Nephron progenitor cell (in vitro differentiated cells): Measurements from ENCODE around the gene MAPK8.
A peak's percentile ranks its signal among the peaks of the same experiment; 100 is the strongest.
"Not testable (repeated sequence)": the region's sequence is repeated elsewhere in the genome, so short reads cannot be mapped to it uniquely, and the experiment has no call there.

Source experiments
- DNase-seq: peaks from one replicate; pipeline ENCODE4 v3.0.0; 2021
- H3K27ac Mint-ChIP-seq: 2 replicates; pipeline ENCODE4 v1.8.0; 2021; ENCODE audit warnings: mild to moderate bottlenecking, moderate library complexity, mixed read lengths
- H3K27me3 Mint-ChIP-seq: 2 replicates; pipeline ENCODE4 v1.8.0; 2021; ENCODE audit warnings: mild to moderate bottlenecking, low read depth, mixed read lengths; ENCODE audit not compliant: poor library complexity
- H3K36me3 Mint-ChIP-seq: 2 replicates; pipeline ENCODE4 v1.8.0; 2021; ENCODE audit warnings: low read depth, mixed read lengths
- H3K4me1 Mint-ChIP-seq: 2 replicates; pipeline ENCODE4 v1.8.0; 2021; ENCODE audit warnings: mixed read lengths
- H3K4me3 Mint-ChIP-seq: 2 replicates; pipeline ENCODE4 v1.8.0; 2021; ENCODE audit warnings: mild to moderate bottlenecking, moderate library complexity, mixed read lengths
- H3K9me3 Mint-ChIP-seq: 2 replicates; pipeline ENCODE4 v1.8.0; 2021; ENCODE audit warnings: mild to moderate bottlenecking, moderate library complexity, mixed read lengths
- TF ChIP-seq, protein P1 (sequence below): fragments of 200-600 bp; sonication (generic); IDR thresholded peaks from 2 replicates; pipeline ENCODE4 v1.5.0; 2021; ENCODE audit warnings: antibody characterized with exemption

Gene MAPK8

DNA sequence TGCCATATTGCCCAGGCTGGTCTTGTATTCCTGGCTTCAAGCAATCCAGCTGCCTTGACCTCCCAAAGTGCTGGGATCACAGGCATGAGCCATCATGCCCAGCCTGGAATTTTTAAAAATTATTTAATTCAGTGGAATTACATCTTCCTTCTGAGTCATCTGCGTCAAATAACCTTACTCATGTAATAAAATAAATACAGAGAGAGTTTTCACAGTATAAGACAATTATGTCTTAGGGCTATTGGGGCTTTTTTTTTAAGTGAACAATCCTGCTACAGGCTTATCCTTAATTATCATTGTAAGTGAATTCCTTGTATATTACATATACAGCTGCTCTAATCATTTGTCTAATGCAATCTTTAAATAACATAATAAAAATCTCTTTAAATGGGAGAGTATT, 108.3 kb downstream of the MAPK8 start:
- no peaks in the 10 kb centered on the region for H3K27me3 Mint-ChIP-seq
- peaks cover 29% of the 10 kb centered on the region for H3K9me3 Mint-ChIP-seq
- peaks cover 13% of the 10 kb centered on the region for H3K36me3 Mint-ChIP-seq
- no peak overlapping the region for H3K27ac Mint-ChIP-seq
- no peak for DNase-seq
- no peak overlapping the region for H3K4me3 Mint-ChIP-seq
- no peaks in the 10 kb centered on the region for H3K4me1 Mint-ChIP-seq
- TF ChIP-seq, protein P1, sequence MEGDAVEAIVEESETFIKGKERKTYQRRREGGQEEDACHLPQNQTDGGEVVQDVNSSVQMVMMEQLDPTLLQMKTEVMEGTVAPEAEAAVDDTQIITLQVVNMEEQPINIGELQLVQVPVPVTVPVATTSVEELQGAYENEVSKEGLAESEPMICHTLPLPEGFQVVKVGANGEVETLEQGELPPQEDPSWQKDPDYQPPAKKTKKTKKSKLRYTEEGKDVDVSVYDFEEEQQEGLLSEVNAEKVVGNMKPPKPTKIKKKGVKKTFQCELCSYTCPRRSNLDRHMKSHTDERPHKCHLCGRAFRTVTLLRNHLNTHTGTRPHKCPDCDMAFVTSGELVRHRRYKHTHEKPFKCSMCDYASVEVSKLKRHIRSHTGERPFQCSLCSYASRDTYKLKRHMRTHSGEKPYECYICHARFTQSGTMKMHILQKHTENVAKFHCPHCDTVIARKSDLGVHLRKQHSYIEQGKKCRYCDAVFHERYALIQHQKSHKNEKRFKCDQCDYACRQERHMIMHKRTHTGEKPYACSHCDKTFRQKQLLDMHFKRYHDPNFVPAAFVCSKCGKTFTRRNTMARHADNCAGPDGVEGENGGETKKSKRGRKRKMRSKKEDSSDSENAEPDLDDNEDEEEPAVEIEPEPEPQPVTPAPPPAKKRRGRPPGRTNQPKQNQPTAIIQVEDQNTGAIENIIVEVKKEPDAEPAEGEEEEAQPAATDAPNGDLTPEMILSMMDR, result no peak

DNA sequence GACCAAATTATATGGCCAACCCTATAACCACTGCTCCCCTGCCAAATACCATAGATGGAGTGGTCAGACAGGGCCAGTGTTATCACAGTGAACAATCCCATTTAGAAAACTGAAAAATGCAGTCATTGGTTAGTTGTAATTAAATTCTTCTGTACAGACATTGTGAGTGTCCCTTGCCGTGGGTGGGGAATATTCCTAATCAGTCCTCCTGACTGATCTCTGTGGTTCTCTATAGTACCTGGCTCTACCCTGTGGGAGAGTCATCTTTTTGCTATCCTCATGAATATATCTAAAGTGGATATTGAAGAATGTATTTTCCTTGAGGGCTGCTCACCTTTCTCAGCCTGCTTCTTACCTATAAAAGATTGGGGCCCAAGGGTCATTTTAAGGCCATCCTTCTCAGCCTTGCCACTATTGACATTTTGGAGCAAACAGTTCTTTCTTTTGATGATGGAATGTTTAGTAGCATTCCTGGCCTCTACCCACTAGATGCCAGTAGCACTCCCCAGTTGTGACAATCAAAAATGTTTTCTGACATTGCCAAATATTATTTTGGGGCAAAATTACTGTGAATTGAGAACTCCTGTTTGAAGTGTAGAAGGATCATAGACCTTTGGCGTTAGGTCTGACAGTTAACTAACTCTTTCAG, 110.2 kb downstream of the MAPK8 start:
- no peak overlapping the region for H3K4me3 Mint-ChIP-seq
- H3K27me3 Mint-ChIP-seq, result no peaks in the 10 kb centered on the region
- peaks cover 30% of the 10 kb centered on the region for H3K36me3 Mint-ChIP-seq
- peaks cover 18% of the 10 kb centered on the region for H3K9me3 Mint-ChIP-seq
- TF ChIP-seq, protein P1, result no peak
- H3K27ac Mint-ChIP-seq, result no peak overlapping the region
- DNase-seq, result no peak
- H3K4me1 Mint-ChIP-seq, result no peaks in the 10 kb centered on the region

DNA sequence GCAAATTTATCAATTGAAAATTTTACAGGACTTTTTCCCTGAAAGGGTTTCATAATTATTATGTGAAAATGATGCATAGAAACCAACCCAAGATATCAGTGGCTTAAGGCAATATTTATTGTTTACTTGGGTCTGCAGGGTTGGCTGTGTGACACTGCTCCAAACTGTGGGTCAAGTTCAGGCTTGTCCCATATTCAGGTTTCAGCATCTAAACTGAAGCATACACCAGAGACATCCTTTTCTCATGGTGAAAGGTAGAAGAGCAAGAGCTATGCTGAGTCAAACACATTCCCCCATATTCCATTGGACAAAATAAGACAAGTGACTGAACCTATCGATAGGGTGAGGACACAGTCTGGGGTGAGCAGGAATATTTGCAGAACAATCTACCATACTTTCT, 110.9 kb downstream of the MAPK8 start:
- peaks cover 11% of the 10 kb centered on the region for H3K9me3 Mint-ChIP-seq
- H3K4me1 Mint-ChIP-seq, result no peaks in the 10 kb centered on the region
- H3K4me3 Mint-ChIP-seq, result no peak overlapping the region
- peaks cover 30% of the 10 kb centered on the region for H3K36me3 Mint-ChIP-seq
- TF ChIP-seq, protein P1, result no peak
- no peaks in the 10 kb centered on the region for H3K27me3 Mint-ChIP-seq
- DNase-seq, result no peak
- peak overlapping the region; percentile 54 for H3K27ac Mint-ChIP-seq

DNA sequence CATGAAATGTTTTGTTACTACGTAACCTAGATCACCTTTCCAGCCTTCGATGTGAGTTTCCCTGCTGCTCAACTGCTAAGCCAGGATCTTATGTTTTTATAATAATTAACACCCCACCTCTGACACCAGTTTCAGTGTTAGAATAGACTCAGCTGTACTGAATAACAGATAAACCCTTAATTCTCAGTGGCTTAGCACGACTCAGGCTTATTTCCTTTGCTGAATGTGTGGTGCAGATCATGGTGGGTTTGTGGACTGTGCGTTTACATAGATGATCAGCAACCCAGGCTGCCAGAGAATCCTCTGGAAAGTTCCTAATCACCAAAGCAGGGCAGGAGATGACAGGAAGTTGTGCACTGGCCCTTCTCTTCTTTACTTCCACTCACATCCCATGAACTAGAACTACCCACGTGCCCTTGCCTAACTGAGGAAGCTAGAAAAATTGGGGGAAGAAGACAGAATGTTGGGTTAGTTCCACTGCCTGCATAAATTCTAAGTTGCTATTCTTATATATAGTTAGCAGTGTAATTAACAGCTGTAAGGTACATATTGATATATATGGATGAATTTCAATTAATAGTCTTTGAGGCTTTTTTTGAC, 111.8 kb downstream of the MAPK8 start:
- no peak for DNase-seq
- peaks cover 30% of the 10 kb centered on the region for H3K36me3 Mint-ChIP-seq
- TF ChIP-seq, protein P1, result no peak
- no peaks in the 10 kb centered on the region for H3K4me1 Mint-ChIP-seq
- H3K9me3 Mint-ChIP-seq, result peaks cover 2% of the 10 kb centered on the region
- no peak overlapping the region for H3K4me3 Mint-ChIP-seq
- peak overlapping the region; percentile 85 for H3K27ac Mint-ChIP-seq
- H3K27me3 Mint-ChIP-seq, result no peaks in the 10 kb centered on the region

DNA sequence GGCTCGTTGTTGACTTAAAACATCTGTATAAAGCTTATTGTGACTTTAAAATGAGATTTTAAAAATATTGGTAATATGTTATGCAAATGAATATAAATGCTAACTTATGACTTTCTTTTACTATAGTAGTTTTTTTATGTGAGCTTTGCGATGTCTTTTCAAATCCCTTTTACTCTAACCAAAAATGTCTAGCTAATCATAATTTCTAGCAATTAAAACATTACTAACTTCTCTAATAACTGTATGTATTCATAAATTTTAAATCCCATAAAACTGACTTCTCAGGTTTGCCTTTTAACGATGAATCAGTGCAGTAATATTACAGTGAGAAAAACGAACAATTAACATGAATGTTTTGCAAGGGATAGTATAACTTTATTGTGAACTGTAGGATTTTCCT, 113.2 kb downstream of the MAPK8 start:
- Mint-ChIP-seq H3K36me3 (peaks cover 30% of the 10 kb centered on the region), H3K4me1 (no peaks in the 10 kb centered on the region), H3K27me3 (no peaks in the 10 kb centered on the region), H3K4me3 (no peak overlapping the region), H3K27ac (no peak overlapping the region), H3K9me3 (no peaks in the 10 kb centered on the region)
- DNase-seq, result no peak
- TF ChIP-seq, protein P1, result no peak

DNA sequence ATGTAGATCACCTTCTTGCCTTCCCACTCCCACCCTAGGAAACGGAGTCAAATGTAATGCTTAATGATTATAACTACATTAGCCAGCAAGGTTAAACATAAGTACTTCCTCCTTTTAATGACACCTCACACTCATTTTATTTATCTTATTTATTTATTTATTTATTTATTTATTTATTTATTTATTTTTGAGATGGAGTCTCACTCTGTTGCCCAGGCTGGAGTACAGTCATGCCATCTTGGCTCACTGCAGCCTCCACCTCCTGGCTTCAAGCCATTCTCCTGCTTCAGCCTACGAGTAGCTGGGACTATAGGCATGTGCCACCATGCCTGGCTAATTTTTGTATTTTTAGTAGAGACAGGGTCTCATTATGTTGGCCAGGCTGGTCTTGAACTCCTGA, 115.4 kb downstream of the MAPK8 start:
- not testable (repeated sequence) for DNase-seq, H3K9me3 Mint-ChIP-seq, H3K27ac Mint-ChIP-seq, H3K4me3 Mint-ChIP-seq, H3K4me1 Mint-ChIP-seq, H3K27me3 Mint-ChIP-seq
- H3K36me3 Mint-ChIP-seq, result peaks cover 22% of the 10 kb centered on the region
